HG02885 (cell line): ENCODE data around the gene DNER.

Experiments used
- ATAC-seq: cut with Tn5 transposase; IDR thresholded peaks from one replicate; pipeline ENCODE4 v1.9.1; 2021; ENCODE audit warnings: mild to moderate bottlenecking; ENCODE audit not compliant: unreplicated experiment, poor library complexity

The DNER gene

GRCh38 chr2:229674830-229675530 lies 39.4 kb downstream of the DNER start:
- no peak for ATAC-seq

DNA sequence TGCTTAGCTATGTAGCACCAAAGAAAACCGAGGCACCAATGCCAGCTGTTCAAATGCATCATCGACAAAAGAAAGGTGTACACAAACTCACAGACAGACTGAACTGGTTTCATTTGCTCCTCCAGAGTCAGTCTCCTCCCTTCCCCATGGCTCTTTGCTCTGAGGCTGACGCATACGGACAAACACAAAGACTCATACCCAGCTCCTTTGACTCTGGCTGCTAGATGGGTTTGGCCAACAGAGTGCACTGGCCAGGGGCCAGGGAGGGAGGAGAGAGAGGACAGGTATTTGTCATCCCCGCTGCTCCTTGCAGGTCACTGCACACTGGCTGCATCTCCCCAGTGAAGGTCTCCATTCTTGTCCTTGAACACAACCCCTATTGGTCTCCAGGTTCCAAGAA lies 40.7 kb downstream of the DNER start:
- no peak for ATAC-seq

DNA sequence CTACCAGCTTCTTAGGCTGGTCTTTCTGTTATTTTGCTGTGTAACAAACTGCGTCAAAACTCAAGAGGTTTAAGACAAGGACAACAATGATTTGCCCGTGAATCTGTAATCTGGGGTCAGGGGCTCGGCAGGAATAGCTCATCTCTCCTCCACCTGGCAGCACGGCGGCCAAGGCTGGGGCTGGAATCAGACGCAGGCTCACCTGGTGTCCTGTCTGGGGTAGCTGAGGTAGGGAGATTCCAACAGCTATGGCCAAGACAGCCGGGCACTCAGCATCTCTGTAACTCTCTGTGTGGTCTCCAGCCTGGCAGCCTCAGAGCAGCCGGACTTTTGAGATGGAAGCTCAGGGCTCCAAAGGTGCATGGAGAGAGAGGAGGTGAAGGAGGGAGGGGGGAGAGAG lies 42.3 kb downstream of the DNER start:
- ATAC-seq, result no peak

GRCh38 chr2:229669841-229670240 lies 44.5 kb downstream of the DNER start:
- no peak for ATAC-seq

GRCh38 chr2:229666811-229667210 lies 47.5 kb downstream of the DNER start:
- ATAC-seq, result no peak

GRCh38 chr2:229665158-229665557 lies 49.2 kb downstream of the DNER start:
- no peak for ATAC-seq

GRCh38 chr2:229661478-229661877 lies 52.9 kb downstream of the DNER start:
- no peak for ATAC-seq

DNA sequence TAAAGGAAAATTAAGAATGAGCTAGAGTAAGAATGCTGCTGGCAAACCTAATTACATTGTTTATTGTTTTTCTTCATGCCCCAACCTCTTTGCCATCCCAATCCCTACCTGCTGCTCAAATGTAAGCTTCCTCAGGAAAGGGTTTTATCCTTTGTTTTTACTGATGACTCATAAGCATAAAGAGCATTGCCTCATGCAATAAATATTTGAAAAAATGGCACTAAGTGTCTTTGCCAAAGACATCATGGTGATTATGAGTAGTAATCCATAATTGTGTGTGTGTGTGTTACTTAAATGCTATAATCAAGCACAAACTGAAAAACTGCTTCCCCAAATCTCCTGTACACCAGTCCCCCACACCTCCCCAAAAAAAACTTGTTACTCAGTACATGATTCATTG lies 53.4 kb downstream of the DNER start:
- ATAC-seq, result no peak

DNA sequence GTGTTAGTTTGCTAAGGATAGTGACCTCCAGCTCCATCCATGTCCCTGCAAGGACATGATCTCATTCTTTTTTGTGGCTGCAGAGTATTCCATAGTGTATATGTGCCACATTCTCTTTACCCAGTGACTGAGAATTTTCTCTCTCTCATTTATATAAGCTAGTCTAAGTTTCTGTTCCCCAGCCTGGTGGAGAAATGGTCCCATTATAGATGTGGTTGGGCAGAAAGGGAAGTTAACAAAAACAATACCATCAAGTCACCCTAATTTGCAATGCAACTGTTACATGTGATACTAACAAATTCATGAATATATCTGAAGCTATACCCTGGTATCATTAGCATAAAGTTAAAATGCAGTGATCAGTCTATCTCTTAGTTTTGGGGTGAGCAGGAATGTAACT lies 54.0 kb downstream of the DNER start:
- ATAC-seq, result no peak

- no peak for ATAC-seq
Observed at GRCh38 chr2:229658004-229658403, 56.4 kb downstream of the DNER start.

- no peak for ATAC-seq
Observed at GRCh38 chr2:229654437-229654836, 59.9 kb downstream of the DNER start.

- ATAC-seq, result no peak
Observed at GRCh38 chr2:229653531-229653930, 60.8 kb downstream of the DNER start.

- ATAC-seq, result no peak
Observed at GRCh38 chr2:229652796-229653195, 61.6 kb downstream of the DNER start.

DNA sequence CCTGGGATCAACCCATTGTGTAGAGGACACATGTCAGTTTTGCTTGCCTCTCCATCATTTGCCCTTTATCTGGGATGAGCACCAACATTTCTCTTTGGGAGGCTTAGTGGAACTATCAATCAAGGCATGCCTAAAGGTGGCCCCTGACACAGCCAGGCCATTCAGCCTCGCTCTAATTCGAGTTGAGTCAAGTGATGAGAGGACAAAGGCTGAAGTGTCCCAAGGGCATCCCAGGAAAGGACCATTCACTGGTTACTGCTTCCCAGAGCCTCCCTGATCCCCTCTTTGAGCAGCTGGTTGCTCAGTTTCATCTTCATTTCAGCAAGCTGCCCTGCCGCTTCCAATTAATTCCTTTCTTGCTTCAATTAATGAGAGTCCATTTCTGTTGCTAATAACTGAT lies 63.5 kb downstream of the DNER start:
- no peak for ATAC-seq

DNA sequence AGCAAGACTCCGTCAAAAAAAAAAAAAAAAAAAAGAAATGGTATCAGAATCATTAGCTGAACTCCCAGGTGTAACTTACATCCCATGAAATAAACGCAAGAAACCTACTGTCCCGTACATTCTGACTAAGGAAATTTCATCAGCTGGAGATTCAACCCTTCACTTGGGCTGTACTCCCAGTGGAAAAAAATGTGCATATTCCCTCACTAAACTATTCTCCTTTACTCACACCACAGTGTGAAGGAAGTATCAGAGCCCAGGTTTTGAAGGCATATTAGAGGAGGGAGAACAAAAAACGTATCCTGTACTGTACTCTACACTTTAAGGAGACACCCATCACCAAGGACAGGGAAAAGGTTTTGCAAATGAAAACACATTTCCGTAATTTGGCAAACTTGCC lies 64.3 kb downstream of the DNER start:
- ATAC-seq, result no peak

DNA sequence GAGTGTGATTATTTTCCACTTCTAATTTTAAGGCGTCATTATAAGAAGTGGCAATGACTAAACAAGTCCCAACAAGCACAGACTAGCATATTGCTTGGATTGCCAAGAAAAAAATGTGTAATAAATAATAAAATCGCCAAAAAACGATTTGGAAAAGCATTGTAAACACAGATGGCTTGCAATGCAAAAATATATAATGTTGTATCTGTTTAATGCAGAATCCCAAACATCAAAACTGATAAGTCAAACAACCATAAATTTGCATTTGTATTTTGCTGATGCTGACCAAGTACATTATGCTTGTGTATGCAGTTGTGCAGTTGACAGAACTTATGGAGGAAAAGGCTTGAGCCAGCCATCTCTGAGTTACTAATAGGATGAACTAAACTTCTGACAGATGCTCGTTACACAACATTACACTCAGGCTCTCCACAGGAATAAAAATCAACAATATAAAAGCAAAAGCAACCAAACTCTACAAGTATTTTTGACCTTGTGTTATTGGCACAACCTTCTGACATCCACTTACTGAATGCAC lies 68.1 kb downstream of the DNER start:
- no peak for ATAC-seq

DNA sequence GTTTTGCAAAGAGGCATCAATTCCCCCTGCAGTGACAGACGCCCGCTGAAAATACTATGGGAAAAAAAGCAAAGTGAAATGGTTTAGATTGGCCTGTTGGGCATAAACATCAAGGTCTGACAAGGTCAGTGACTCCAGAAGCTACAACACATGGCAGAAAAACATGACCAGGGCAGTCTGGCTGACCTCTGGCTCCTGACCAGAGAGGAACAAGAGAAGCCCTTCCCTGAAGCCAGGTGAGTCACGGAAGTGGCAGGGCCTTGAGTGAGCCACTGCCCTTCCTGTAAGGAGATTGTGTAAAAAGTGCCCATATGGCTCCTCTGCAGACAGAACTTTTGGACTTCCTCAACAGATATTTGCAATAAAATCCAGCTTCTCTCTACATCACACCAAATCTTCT lies 72.0 kb downstream of the DNER start:
- ATAC-seq, result no peak

DNA sequence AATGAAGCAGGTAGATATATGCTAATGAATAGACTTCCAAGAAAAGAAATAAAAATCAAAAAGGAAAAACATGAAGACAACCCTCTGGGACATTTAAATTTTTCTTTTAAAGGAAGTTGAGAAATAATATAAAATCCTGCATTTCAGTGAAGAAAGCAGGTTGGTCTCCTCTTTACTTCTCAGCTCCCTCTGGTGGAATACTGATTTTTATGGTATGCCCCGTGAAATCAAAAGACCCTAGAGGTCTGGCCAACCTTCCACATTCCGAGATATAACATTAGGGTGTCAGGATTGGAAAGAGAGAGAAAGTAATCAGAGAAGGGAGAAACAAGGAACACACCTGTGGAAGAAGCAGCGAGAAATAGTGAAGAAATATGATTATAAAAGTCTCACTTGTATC lies 72.7 kb downstream of the DNER start:
- no peak for ATAC-seq

DNA sequence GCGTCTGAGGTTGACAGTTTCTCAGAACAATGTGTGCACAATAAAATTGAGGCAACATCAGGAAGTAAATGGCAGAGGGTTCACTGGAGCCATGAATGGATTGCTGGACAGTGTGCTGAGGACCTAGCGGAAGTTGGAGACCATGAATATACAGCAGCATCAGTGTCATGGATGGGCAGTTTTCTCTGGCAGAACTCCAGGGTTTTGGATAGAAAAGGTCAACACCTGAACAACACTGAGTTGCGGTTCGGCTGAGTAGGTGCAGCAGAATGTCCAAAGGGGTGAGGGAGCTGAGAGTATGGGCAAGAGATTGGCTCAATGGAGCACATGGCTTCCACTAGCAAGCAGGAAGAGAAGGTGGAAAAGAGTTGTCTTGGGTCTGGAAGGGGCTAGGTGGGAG lies 73.7 kb downstream of the DNER start:
- ATAC-seq, result no peak

GRCh38 chr2:229636571-229636970 lies 77.8 kb downstream of the DNER start:
- no peak for ATAC-seq

GRCh38 chr2:229635371-229635680 lies 79.0 kb downstream of the DNER start:
- no peak for ATAC-seq

- ATAC-seq, result no peak
Observed at GRCh38 chr2:229634601-229635370, 79.6 kb downstream of the DNER start.
